Urinary bladder (tissue), 4 donors: Measurements from ENCODE around the gene RPUSD4. TPM values are rescaled to one million over a fixed set of nuclear protein-coding genes. Genes with fewer than 3 reads are reported as not detected.

ENCODE experiments used
- DNase-seq: peaks from one replicate; pipeline ENCODE4 v3.0.0-alpha.2; 2015; ENCODE audit errors: extremely low spot score
- H3K27ac ChIP-seq: one replicate; pipeline ENCODE4 v1.5.1; 2013; ENCODE audit warnings: low read depth, mild to moderate bottlenecking, moderate library complexity
- H3K36me3 ChIP-seq: one replicate; pipeline ENCODE4 v1.6.1; 2013; ENCODE audit warnings: mild to moderate bottlenecking, moderate library complexity; ENCODE audit not compliant: insufficient read depth
- H3K4me1 ChIP-seq: one replicate; pipeline ENCODE4 v1.6.1; 2013; ENCODE audit warnings: mild to moderate bottlenecking, moderate library complexity; ENCODE audit not compliant: insufficient read depth
- H3K4me3 ChIP-seq: one replicate; pipeline ENCODE4 v1.5.1; 2013; ENCODE audit warnings: low read depth, low read length
- WGBS: extraction: QIAGEN DNeasy Blood & Tissue Kit; methylation state at CpG from one replicate; pipeline ENCODE4 v1.1.7; 2013; 5-methylcytosine and 5-hydroxymethylcytosine counted together
- polyA plus RNA-seq: library from polyadenylated mRNA; stranded (reverse); fragments of 200-250 nt; gene quantifications from one replicate; pipeline ENCODE4 v1.2.3, GENCODE V29; 2013
- total RNA-seq: library from RNA; depleted of rRNA; stranded (reverse); fragments of >200 nt; gene quantifications from one replicate; pipeline ENCODE4 v1.2.3, GENCODE V29; 2014
- donor health status: healthy with polysubstance abuse.
- donor health status: healthy.

Gene RPUSD4
- total and polyA plus RNA-seq, 2 donors: 18.6 to 19.1 TPM

- no peak overlapping the region for H3K27ac ChIP-seq
- H3K4me1 ChIP-seq: no peaks in the 10 kb centered on the region
Measured at GRCh38 chr11:126164781-126165180, 46.7 kb downstream of the RPUSD4 start.

GRCh38 chr11:126163779-126164178 lies 47.7 kb downstream of the RPUSD4 start:
- 83% methylated on average over 9 of the region's 9 CpGs for WGBS
- no peak overlapping the region for H3K4me3 ChIP-seq
- H3K36me3 ChIP-seq: no peaks in the 10 kb centered on the region
- DNase-seq: no peak
- H3K27ac ChIP-seq: no peak overlapping the region
- H3K4me1 ChIP-seq: no peaks in the 10 kb centered on the region

More at GRCh38 chr11:126164781-126165180, 46.7 kb downstream of the RPUSD4 start:
- 91% methylated on average over 8 of the region's 8 CpGs for WGBS
- DNase-seq: no peak
- Histone ChIP-seq H3K36me3 (no peaks in the 10 kb centered on the region), H3K4me3 (no peak overlapping the region)

DNA sequence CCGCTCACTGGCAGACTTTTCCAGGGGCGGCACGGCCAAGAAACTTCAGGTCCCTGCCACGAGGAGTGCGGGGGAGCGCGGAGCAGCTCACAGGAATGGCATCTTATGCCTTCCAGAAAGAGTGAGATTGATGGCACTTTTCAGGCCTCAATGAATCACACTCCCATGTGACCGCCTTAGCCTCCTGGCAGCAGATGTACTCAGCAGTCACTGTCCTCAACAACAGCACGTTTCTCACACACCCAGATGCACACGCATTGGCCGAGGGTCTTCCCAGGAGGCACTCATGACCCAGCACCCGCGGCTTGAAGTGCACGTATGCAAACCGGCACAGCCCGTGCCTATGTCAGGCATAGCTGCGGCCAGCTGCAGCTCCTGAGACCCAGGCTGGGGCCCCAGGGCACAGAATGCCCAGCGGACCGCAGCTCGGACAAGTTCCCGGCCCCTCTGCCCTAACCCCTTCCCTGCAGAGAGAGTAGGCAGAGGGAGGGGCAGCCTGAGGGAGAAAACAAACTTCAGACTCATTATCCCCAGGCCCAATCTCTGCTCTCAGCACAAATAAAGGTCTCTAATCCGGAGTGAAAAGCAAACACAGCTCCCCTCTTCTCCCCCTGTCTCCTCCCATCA lies 48.3 kb downstream of the RPUSD4 start:
- WGBS: 60% methylated on average over 22 of the region's 22 CpGs
- no peak for DNase-seq
- H3K36me3 ChIP-seq: no peaks in the 10 kb centered on the region
- no peaks in the 10 kb centered on the region for H3K4me1 ChIP-seq
- no peak overlapping the region for H3K4me3 ChIP-seq
- no peak overlapping the region for H3K27ac ChIP-seq

DNA sequence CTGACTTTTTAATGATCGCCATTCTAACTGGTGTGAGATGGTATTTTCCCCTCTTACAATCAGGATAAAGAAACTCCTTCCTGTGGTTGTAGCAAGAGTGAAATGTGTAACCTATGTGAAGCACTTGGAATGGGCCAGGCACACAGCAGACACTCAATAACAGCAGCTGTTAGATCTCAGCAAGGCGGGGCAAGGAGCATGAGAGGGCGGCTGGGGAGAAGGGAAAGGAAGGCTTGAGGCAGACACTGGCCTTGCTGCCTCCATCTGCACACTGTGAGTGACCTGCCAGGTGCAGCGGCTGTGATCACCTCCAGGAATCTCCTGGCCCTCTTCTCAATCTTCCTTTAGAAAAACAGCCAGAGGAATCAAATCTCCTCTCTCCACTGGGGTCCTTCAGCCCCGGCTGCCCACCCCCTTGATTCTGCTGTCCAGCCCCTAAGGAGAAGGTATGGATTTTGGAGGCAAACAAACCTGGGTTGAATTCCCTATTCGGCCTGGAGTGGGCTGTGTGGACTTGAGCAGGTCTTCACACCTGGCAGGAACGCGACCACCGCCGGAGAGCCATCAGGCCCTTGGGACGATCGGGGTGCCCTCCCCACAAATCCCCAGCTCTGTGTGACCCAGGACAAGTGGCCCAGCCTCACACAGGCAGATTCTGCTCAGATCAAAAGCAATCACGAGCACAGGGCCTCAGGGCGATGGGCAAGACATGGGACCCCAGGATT lies 49.0 kb downstream of the RPUSD4 start:
- no peaks in the 10 kb centered on the region for H3K4me1 ChIP-seq
- H3K36me3 ChIP-seq: no peaks in the 10 kb centered on the region
- no peak overlapping the region for H3K27ac ChIP-seq
- WGBS: 92% methylated on average over 14 of the region's 14 CpGs
- H3K4me3 ChIP-seq: no peak overlapping the region
- no peak for DNase-seq

DNA sequence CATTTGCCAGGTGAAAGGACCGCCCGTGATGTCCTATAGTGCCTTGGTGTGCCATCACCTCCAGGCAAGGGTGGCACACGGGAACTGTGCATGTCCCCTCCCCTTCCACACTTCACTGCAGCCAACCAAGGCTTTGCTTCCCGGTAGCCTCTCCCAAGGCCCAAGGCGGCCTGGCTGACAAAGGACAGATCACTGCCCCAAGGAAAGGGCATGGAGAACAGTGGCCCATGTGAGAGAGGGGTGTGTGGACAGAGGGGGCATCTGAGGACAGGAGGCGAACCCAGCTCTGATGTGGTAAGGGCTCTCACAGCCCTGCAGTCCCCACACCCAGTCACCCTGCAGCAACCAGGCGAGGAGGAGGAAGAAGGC lies 50.4 kb downstream of the RPUSD4 start:
- Histone ChIP-seq H3K4me1 (no peaks in the 10 kb centered on the region), H3K27ac (no peak overlapping the region), H3K4me3 (no peak overlapping the region), H3K36me3 (no peaks in the 10 kb centered on the region)
- no peak for DNase-seq
- 87% methylated on average over 7 of the region's 7 CpGs for WGBS

DNA sequence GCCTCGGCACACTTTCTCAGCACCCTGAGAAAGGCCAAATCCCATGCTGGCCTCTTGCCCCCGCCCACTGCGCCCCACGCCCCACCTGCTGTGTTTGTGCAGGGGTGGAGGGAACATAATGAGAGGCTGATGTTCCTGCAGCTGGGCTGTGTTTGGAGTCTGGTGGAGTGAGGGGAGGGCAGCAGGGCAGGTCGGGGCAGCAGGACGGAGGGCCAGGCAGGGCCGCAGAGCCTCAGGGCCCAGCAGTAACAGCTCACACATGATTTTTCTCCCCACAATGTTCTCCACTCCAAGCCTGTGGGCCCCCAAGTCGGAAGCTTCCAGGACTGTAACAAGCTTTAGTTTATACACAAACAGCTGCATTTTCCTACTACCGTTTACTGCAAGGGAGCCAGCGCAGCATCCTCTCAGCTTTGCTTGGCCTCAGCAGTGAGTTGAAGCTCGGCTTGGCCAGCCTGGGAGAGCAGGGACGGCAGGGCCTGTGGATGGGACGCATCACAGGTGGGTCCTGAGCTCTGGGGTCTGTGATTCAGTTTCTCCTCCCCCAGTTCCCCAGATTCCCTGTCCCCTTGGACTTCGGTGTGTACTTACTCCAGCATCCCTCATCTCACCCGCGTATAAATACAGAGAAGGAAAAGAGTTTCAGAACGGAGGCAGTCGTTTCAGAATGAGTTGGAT lies 51.0 kb downstream of the RPUSD4 start:
- Histone ChIP-seq H3K27ac (no peak overlapping the region), H3K36me3 (no peaks in the 10 kb centered on the region), H3K4me1 (no peaks in the 10 kb centered on the region), H3K4me3 (no peak overlapping the region)
- WGBS: 68% methylated on average over 18 of the region's 18 CpGs
- DNase-seq: no peak

DNA sequence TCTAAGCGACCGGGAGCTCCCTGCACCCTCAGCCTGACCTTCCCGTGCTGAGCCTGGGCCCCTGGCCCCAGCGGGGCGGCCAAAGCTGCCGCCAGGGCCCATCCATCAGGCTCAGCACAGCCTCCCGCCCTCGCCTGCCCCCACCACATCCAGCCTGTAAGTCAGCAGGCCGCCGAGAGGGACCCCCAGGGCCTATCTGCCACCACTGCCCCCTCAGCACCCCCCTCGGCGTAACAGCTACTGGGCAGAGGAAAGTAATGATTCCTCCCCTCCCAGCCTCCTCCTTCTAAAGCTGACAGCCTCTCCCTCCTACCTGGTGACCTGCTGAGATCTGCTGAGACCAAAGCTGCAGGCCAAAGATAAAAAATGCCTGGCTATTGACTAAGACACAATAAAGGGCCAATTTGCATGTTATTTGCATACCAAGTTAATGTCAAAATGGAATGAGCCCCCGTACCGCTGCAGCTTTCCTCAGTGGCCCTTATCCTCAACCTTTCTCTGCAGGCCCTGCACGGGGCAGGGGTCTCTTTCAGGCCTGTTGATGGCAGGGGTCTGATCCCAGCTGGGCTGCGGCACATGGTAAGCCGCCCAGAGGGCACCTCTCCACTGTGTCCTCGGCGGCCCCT lies 51.6 kb downstream of the RPUSD4 start:
- 84% methylated on average over 19 of the region's 19 CpGs for WGBS
- DNase-seq: no peak
- Histone ChIP-seq H3K4me1 (no peaks in the 10 kb centered on the region), H3K27ac (no peak overlapping the region), H3K36me3 (no peaks in the 10 kb centered on the region), H3K4me3 (no peak overlapping the region)

- H3K4me3 ChIP-seq: no peak overlapping the region
- H3K36me3 ChIP-seq: no peaks in the 10 kb centered on the region
- no peak for DNase-seq
- H3K27ac ChIP-seq: no peak overlapping the region
- WGBS: 82% methylated on average over 8 of the region's 8 CpGs
- H3K4me1 ChIP-seq: no peaks in the 10 kb centered on the region
Measured at GRCh38 chr11:126158054-126158791, 53.2 kb downstream of the RPUSD4 start.

- no peak overlapping the region for H3K27ac ChIP-seq
- H3K4me1 ChIP-seq: no peaks in the 10 kb centered on the region
- 92% methylated on average over 7 of the region's 7 CpGs for WGBS
- H3K36me3 ChIP-seq: no peaks in the 10 kb centered on the region
- no peak for DNase-seq
- H3K4me3 ChIP-seq: no peak overlapping the region
Measured at GRCh38 chr11:126157326-126158030, 54.0 kb downstream of the RPUSD4 start.

- H3K27ac ChIP-seq: no peak overlapping the region
- 84% methylated on average over 8 of the region's 8 CpGs for WGBS
- H3K36me3 ChIP-seq: no peaks in the 10 kb centered on the region
- H3K4me3 ChIP-seq: no peak overlapping the region
- no peaks in the 10 kb centered on the region for H3K4me1 ChIP-seq
- DNase-seq: no peak
Measured at GRCh38 chr11:126156814-126157213, 54.6 kb downstream of the RPUSD4 start.

DNA sequence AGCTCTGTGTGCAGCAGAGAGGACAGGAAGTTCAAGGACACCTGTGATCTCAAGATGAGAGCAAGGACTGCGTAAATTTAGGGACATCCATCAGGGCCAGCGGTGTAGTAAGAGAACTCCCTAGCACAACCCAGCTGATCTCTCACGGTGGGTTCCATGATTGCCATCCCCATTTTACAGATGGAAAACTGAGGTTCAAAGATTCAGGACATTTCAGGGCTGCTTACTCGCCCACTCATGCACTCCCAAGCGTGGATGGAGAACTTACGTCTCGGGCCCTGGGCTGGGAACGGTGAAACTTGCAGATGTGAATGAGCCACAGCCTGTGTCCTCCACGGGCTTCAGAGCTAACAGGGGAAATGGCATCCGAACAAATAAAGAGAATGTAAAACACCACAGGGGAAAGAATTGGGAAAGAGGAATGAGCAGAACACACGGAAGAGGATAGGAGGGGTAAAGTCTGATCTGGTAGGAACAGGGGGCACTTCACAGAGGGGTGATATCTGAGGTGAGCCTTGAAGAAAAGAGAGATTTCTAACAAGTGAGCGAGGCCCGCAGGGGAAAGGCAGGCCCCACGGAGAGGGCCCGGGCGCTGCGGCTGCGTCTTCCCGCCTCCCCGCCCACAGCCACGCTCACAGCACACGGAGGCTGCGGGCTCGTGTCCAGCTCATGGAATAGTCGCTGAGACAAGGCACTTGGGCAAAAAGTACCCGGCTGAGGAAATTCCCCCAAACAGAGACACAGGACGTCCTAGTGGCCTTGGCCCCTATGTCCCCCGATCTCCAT lies 55.9 kb downstream of the RPUSD4 start:
- Histone ChIP-seq H3K4me1 (no peaks in the 10 kb centered on the region), H3K4me3 (no peak overlapping the region), H3K27ac (no peak overlapping the region), H3K36me3 (no peaks in the 10 kb centered on the region)
- no peak for DNase-seq
- 92% methylated on average over 28 of the region's 28 CpGs for WGBS

DNA sequence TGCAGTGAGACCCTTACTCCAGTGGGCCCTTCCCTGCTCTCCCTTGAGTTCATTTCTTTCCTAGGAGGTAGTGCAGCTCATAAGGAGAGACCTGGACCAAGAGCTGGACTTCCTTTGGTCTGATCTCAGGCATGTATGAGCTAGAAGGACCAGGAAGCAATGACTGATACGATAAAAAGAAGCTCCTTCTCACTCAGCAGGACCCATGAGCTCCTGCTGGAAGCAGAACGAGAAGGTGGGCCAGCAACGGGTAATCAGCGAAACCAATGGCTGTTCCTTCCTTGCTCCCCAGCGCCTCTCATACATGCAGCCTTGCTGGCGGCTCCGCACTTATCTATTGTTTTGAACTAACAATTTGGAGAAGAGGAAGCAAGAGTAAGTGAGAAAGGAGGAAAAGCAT lies 56.8 kb downstream of the RPUSD4 start:
- no peaks in the 10 kb centered on the region for H3K36me3 ChIP-seq
- DNase-seq: no peak
- H3K4me3 ChIP-seq: no peak overlapping the region
- no peak overlapping the region for H3K27ac ChIP-seq
- WGBS: 82% methylated on average over 7 of the region's 7 CpGs
- H3K4me1 ChIP-seq: no peaks in the 10 kb centered on the region
